Activated effector memory CD4-positive, alpha-beta T cell treated with Interleukin-2 at 50 U/mL for 16 hours (primary cell): Measurements from ENCODE around the gene SEC14L5.
"Not testable (repeated sequence)": the region's sequence is repeated elsewhere in the genome, so short reads cannot be mapped to it uniquely, and the experiment has no call there.

Source experiments
- DNase-seq: peaks from one replicate; pipeline ENCODE4 v3.0.0-alpha.2; 2020

SEC14L5 gene

GRCh38 chr16:5042574-5043171 is 84.5 kb downstream of the SEC14L5 start:
- no peak for DNase-seq

- DNase-seq = no peak
Observed at GRCh38 chr16:5044011-5044540, 85.9 kb downstream of the SEC14L5 start.

- not testable (repeated sequence) for DNase-seq
Observed at GRCh38 chr16:5044581-5044980, 86.5 kb downstream of the SEC14L5 start.

GRCh38 chr16:5045499-5046115 is 87.5 kb downstream of the SEC14L5 start:
- DNase-seq = no peak

- DNase-seq = no peak
Observed at GRCh38 chr16:5046914-5047313, 88.8 kb downstream of the SEC14L5 start.

GRCh38 chr16:5054876-5055865 is 97.0 kb downstream of the SEC14L5 start:
- no peak for DNase-seq

- no peak for DNase-seq
Observed at GRCh38 chr16:5056352-5056751, 98.2 kb downstream of the SEC14L5 start.

GRCh38 chr16:5058476-5058875 is 100.3 kb downstream of the SEC14L5 start:
- no peak for DNase-seq

GRCh38 chr16:5059386-5060072 is 101.4 kb downstream of the SEC14L5 start:
- DNase-seq = no peak

GRCh38 chr16:5060073-5060641 is 102.0 kb downstream of the SEC14L5 start:
- DNase-seq = no peak

- no peak for DNase-seq
Observed at GRCh38 chr16:5062051-5062450, 103.9 kb downstream of the SEC14L5 start.

- no peak for DNase-seq
Observed at GRCh38 chr16:5062790-5063765, 104.9 kb downstream of the SEC14L5 start.

GRCh38 chr16:5064915-5065314 is 106.8 kb downstream of the SEC14L5 start:
- DNase-seq = no peak

GRCh38 chr16:5065326-5065725 is 107.2 kb downstream of the SEC14L5 start:
- DNase-seq = no peak

- DNase-seq = no peak
Observed at GRCh38 chr16:5065813-5066212, 107.7 kb downstream of the SEC14L5 start, which contains the start of gene C16orf89. TSS of gene C16orf89 (minus strand) at chr16:5065956. CDS start at chr16:5065908, 48 bp downstream.

- DNase-seq = no peak
Observed at GRCh38 chr16:5066511-5066910, 108.4 kb downstream of the SEC14L5 start.
